Nucleus accumbens (tissue), 56 donors: ENCODE data around the gene BLMH.
"Not testable (repeated sequence)": the region's sequence is repeated elsewhere in the genome, so short reads cannot be mapped to it uniquely, and the experiment has no call there.

ENCODE experiments used
- DNase-seq, 56 donors: peaks; one replicate each; lab custom pipeline; 2025; lab: John Stamatoyannopoulos, UW

Gene BLMH

DNA sequence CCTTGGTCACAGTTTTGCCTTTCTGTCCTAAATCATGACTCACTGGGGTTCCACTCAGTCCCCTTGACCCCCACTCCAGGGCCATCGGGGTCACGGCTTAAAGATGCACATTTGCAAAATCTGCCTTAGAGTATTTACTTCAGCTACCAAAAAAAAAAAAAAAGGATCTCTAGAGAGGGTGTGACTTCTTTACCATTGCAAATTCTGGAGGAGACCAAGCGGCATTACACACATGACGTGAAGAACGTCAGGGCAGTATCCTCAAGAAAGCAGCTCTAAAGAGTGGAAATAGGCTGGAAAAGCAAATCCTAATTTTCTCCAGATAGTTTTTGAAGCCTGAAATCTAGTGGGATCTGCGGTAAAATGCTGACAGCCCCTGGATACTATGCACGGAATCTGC lies 81.8 kb downstream of the BLMH start:
- no peak for DNase-seq

DNA sequence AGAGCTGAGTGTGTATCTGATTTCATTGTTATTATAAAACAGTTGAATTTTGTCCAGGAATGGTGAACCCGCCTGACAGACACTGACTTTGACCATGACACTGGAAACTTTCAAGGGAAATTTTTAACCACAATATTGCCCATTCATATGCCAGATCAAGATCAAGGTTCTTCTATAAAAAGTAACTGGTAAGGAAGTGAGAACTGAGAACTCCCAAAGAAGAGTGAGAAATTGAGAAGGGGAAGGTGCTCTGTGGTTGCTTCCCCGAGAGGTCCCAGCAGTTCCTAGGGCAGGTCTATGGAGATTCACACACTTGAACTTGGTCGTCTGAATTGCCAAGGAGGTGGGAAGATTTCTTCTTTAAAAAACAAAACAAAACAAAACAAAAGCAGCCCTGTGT lies 83.5 kb downstream of the BLMH start:
- DNase-seq: no peak

DNA sequence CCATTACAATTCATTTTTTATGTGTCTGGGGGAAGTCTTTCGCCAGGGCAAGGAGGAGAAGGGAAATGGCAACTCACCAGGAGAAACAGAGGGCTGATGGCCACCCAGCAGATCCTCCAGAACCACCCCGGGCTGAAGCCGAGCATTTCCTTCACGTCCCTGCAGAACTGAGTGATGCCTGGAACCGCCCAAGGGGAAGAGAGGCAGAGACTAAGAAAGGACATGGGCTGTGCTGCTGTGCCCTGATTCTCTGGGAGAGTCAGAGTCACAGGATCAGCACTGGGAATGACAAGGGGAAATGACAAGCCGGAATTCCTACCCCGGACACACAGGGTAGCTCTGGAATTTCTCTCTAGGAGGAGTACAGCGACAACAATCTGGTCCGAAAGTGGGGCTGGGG lies 84.1 kb downstream of the BLMH start:
- DNase-seq: no peak

DNA sequence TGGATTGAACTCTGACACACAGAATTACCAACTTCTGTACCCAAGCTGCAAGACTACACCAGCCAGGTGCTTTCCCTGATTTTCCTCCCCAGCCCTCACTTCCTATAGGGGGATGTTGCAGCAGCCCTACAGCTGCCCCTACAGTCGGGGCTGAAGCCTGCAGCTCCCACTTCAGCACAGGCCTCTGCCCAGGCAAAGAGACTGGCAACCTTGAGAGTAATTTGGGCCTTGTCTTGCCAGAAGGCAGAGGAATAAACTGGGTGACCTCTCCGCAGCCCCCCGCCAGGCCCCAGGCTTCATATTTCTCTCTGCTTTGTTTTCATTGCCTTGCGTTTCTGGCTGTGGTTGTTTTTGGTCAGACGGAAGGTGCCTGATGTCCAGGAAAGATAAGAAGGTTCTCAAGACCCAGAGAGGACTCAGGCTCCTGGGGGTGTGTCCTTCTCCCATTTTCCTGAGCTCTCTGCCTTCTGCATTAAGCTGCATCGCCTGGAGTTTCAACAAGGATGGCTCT lies 88.2 kb downstream of the BLMH start:
- DNase-seq: no peak

DNA sequence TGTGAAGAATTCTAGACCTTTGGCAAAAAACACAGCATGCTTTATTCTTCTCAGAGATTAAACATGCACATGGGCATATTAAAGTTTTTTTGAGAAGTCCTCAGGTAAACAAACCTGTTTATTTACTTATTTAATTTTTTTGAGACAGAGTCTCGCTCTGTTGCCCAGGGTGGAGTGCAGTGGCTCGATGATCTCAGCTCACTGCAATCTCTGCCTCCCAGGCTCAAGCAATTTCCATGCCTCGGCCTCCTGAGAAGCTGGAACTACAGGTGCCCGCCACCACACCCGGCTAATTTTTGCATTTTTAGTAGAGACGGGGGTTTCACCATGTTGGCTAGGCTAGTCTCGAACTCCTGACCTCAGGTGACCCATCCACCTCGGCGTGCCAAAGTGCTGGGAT lies 91.1 kb downstream of the BLMH start:
- DNase-seq: not testable (repeated sequence)

DNA sequence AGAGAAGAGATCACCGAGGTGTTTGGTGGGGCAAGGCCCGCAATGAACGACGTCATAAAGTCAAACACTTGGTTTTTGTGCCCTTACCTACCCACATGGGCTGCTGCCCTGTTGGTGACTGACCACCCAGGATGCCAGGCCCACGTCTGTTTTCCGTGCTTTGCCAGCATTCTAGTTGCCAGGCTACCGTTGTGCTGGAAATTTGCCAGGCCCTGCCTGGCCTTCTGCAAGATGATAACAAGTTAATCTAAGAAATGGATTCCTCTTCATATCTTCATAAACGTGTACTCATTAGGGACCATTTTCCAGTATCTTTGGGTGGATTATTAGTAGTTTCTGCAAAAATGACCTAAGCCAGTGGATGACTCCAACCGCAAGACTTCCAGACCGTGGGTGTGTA lies 91.6 kb downstream of the BLMH start:
- no peak for DNase-seq

DNA sequence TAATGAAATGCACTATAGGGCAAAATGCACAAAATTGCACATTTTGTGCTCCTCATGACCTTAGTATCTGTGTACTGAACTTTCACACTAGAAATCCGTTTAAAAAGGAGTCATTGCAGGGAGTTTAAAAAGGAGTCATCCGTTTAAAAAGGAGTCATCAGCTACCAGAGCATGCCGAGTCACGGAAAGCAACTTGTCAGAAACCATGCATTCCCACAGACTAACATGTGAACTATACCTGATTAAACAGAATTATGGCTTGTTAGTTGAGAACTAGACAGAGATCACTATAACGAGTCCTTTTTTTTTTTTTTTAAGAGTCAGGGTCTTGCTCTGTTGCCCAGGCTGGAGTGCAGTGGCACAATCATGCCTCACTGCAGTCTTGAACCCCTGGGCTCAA lies 92.1 kb downstream of the BLMH start:
- DNase-seq: no peak
